Osteoblast (primary cell): ENCODE data around the gene MAP4K3. TPM values are rescaled to one million over a fixed set of nuclear protein-coding genes. Genes with fewer than 3 reads are reported as not detected.

Experiments used
- DNase-seq: peaks from one replicate; pipeline ENCODE4 v3.0.0; 2011; ENCODE audit warnings: low spot score, mixed read lengths; ENCODE audit not compliant: insufficient read length; ENCODE audit errors: missing footprints
- H2AFZ ChIP-seq: 2 replicates; pipeline ENCODE4 v1.6.0; 2011; ENCODE audit warnings: mild to moderate bottlenecking, low read length
- H3K27ac ChIP-seq: 2 replicates; pipeline ENCODE4 v1.5.1; 2011; ENCODE audit warnings: mild to moderate bottlenecking, low read depth, low read length, moderate library complexity
- H3K27me3 ChIP-seq: 2 replicates; pipeline ENCODE4 v1.6.0; 2012; ENCODE audit warnings: mild to moderate bottlenecking, control low read depth, inconsistent platforms, low read length, moderate library complexity; ENCODE audit not compliant: insufficient read depth
- H3K36me3 ChIP-seq: 2 replicates; pipeline ENCODE4 v1.5.1; 2011; ENCODE audit warnings: mild to moderate bottlenecking, low read length, control low read depth, moderate library complexity; ENCODE audit not compliant: insufficient read depth
- H3K4me1 ChIP-seq: 2 replicates; pipeline ENCODE4 v1.5.1; 2011; ENCODE audit warnings: mild to moderate bottlenecking, low read length, control low read depth, moderate library complexity; ENCODE audit not compliant: insufficient read depth
- H3K4me2 ChIP-seq: 2 replicates; pipeline ENCODE4 v1.6.0; 2011; ENCODE audit warnings: mild to moderate bottlenecking, low read length; ENCODE audit not compliant: insufficient read depth
- H3K4me3 ChIP-seq: fragments of 200-600 bp; sonication (generic); 3 replicates; pipeline ENCODE4 v1.5.1; 2012; ENCODE audit warnings: mild to moderate bottlenecking, low read length, inconsistent platforms; ENCODE audit not compliant: insufficient read depth
- H3K79me2 ChIP-seq: 2 replicates; pipeline ENCODE4 v1.6.0; 2012; ENCODE audit warnings: mild to moderate bottlenecking, low read length, control low read depth, inconsistent platforms; ENCODE audit not compliant: insufficient read depth
- H3K9me3 ChIP-seq: 2 replicates; pipeline ENCODE4 v1.5.1; 2011; ENCODE audit warnings: low read depth, low read length, control low read depth
- H4K20me1 ChIP-seq: 2 replicates; pipeline ENCODE4 v1.6.0; 2012; ENCODE audit warnings: mild to moderate bottlenecking, low read length, control low read depth; ENCODE audit not compliant: insufficient read depth
- CTCF ChIP-seq: IDR thresholded peaks from 2 replicates; pipeline ENCODE4 v1.5.1; 2011; ENCODE audit warnings: mild to moderate bottlenecking, low read depth, low read length, moderate library complexity; ENCODE audit errors: extremely low read depth
- total RNA-seq: library from RNA; depleted of rRNA; stranded (reverse); fragments of >200 nt; gene quantifications from 2 replicates; pipeline ENCODE4 v1.2.3, GENCODE V29; 2012

The MAP4K3 gene
- total RNA-seq, 1 donor: 51.8 TPM

- H3K27ac ChIP-seq: no peak overlapping the region
- no peaks in the 10 kb centered on the region for H3K27me3 ChIP-seq
- peaks cover 8% of the 10 kb centered on the region for H3K4me1 ChIP-seq
- peaks cover 5% of the 10 kb centered on the region for H3K36me3 ChIP-seq
- no peak for TF ChIP-seq CTCF
- no peak for DNase-seq
- H4K20me1 ChIP-seq: no peaks in the 10 kb centered on the region
- H3K9me3 ChIP-seq: no peaks in the 10 kb centered on the region
- no peak overlapping the region for H3K4me3 ChIP-seq
- no peak overlapping the region for H3K4me2 ChIP-seq
- H2AFZ ChIP-seq: no peak overlapping the region
- H3K79me2 ChIP-seq: no peaks in the 10 kb centered on the region
Measured at GRCh38 chr2:39479053-39479670, 42.1 kb upstream of the MAP4K3 start.

GRCh38 chr2:39476524-39476923, 39.4 kb upstream of the MAP4K3 start:
- Histone ChIP-seq H4K20me1 (no peaks in the 10 kb centered on the region), H3K36me3 (peaks cover 5% of the 10 kb centered on the region)

DNA sequence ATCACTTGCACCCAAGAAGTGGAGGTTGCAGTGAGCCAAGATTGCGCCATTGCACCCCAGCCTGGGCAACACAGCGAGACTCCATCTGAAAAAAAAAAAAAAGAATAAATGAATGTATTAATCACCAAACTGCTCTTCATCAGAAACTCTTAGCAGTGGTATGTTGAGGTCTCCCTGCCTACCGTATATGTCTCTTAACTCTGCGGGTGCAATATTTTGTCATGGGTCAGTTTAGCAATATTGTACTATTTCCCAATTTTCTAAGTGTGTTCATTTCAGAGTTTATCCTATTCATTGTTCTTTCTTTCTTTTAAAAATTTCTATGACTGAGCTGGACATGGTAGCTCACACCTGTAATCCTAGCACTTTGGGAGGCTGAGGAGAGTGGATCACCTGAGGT, 37.9 kb upstream of the MAP4K3 start:
- Histone ChIP-seq H3K4me2 (no peak overlapping the region), H2AFZ (no peak overlapping the region), H3K4me1 (peaks cover 6% of the 10 kb centered on the region), H3K4me3 (no peak overlapping the region), H4K20me1 (no peaks in the 10 kb centered on the region), H3K27me3 (no peaks in the 10 kb centered on the region), H3K27ac (no peak overlapping the region), H3K36me3 (peaks cover 5% of the 10 kb centered on the region), H3K9me3 (no peaks in the 10 kb centered on the region), H3K79me2 (no peaks in the 10 kb centered on the region)
- DNase-seq: no peak
- no peak for TF ChIP-seq CTCF

More at GRCh38 chr2:39476524-39476923, 39.4 kb upstream of the MAP4K3 start:
- Histone ChIP-seq H3K4me1 (peaks cover 4% of the 10 kb centered on the region), H3K4me3 (no peak overlapping the region), H2AFZ (no peak overlapping the region), H3K27ac (no peak overlapping the region), H3K27me3 (no peaks in the 10 kb centered on the region), H3K9me3 (no peaks in the 10 kb centered on the region), H3K4me2 (no peak overlapping the region), H3K79me2 (no peaks in the 10 kb centered on the region)
- DNase-seq: no peak
- no peak for TF ChIP-seq CTCF

- Histone ChIP-seq H3K36me3 (no peaks in the 10 kb centered on the region), H4K20me1 (no peaks in the 10 kb centered on the region), H3K4me3 (no peak overlapping the region), H3K27ac (no peak overlapping the region), H3K4me1 (peaks cover 35% of the 10 kb centered on the region), H3K79me2 (no peaks in the 10 kb centered on the region), H2AFZ (no peak overlapping the region), H3K4me2 (peak overlapping the region; percentile 77), H3K9me3 (no peaks in the 10 kb centered on the region), H3K27me3 (no peaks in the 10 kb centered on the region)
- no peak for TF ChIP-seq CTCF
- DNase-seq: no peak
Measured at GRCh38 chr2:39470580-39470979, 33.5 kb upstream of the MAP4K3 start.
